Progenitor cell of endocrine pancreas (in vitro differentiated cells): ENCODE results near the gene ACVR2B. TPM values are rescaled to one million over a fixed set of nuclear protein-coding genes. Genes with fewer than 3 reads are reported as not detected.

ENCODE experiments used
- DNase-seq: peaks from one replicate; pipeline ENCODE4 v3.0.0; 2021; ENCODE audit warnings: low spot score; ENCODE audit not compliant: unreplicated experiment
- H3K27ac Mint-ChIP-seq: 2 replicates; pipeline ENCODE4 v1.8.0; 2021; ENCODE audit warnings: mild to moderate bottlenecking, moderate library complexity, mixed read lengths
- H3K27me3 Mint-ChIP-seq: 2 replicates; pipeline ENCODE4 v1.8.0; 2021; ENCODE audit warnings: mixed read lengths
- H3K36me3 Mint-ChIP-seq: 2 replicates; pipeline ENCODE4 v1.8.0; 2022; ENCODE audit warnings: mixed read lengths; ENCODE audit not compliant: insufficient read depth
- H3K4me1 Mint-ChIP-seq: 2 replicates; pipeline ENCODE4 v1.8.0; 2021; ENCODE audit warnings: low read depth, mixed read lengths
- H3K4me3 Mint-ChIP-seq: 2 replicates; pipeline ENCODE4 v1.8.0; 2021; ENCODE audit warnings: low read depth, mild to moderate bottlenecking, moderate library complexity, mixed read lengths
- H3K9me3 Mint-ChIP-seq: 2 replicates; pipeline ENCODE4 v1.8.0; 2021; ENCODE audit warnings: low read depth, mixed read lengths
- total RNA-seq: library from RNA; stranded (reverse); gene quantifications from 2 replicates; pipeline ENCODE4 v1.2.1, GENCODE V29; 2021
- TF ChIP-seq, protein P1 (sequence below): fragments of 200-600 bp; sonication (generic); IDR thresholded peaks from one replicate; pipeline ENCODE4 v1.5.0; 2021; ENCODE audit warnings: antibody characterized with exemption, mild to moderate bottlenecking; ENCODE audit not compliant: unreplicated experiment

ACVR2B gene
- total RNA-seq, 1 donor from 2014 or later, result 83.9 TPM

DNA sequence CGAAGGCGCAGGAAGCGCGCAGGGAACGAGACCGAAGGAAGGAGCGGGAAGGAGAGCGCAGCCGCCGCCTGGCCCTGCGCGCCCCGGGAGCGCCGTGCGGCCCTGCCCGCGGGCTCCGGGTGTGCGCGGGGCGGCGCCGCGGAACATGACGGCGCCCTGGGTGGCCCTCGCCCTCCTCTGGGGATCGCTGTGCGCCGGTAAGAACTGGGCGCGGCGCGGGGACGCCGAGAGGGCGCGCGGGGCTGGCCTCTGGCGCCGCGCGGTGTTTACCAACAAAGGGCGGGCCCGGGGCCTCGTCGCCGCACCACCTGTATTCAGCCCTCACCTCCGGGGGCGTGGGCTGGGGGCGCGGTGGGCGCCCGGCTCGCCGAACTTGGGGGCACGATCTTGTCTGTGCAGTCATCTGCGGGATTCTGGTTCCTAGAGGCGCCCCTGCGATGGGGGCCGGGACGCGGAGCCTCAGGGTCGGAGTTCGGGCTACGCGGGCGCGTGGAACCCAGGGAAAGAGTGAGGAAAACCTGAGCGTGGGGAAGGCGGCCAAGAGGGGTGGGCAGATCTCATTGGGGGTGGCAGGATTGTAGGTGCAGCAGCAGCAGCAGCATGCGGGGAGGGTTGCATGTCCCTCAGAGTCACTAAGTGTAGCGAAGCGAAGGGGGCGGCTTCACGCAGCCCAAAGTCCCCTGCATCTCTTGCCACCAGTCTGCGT lies 641 bp downstream of the ACVR2B start:
- peak overlapping the region; percentile 99 for H3K4me3 Mint-ChIP-seq
- peak; percentile 34 for DNase-seq
- no peaks in the 10 kb centered on the region for H3K27me3 Mint-ChIP-seq
- peak overlapping the region; percentile 100 for H3K27ac Mint-ChIP-seq
- H3K36me3 Mint-ChIP-seq, result peaks cover 7% of the 10 kb centered on the region
- H3K4me1 Mint-ChIP-seq, result peaks cover 35% of the 10 kb centered on the region
- TF ChIP-seq, protein P1, sequence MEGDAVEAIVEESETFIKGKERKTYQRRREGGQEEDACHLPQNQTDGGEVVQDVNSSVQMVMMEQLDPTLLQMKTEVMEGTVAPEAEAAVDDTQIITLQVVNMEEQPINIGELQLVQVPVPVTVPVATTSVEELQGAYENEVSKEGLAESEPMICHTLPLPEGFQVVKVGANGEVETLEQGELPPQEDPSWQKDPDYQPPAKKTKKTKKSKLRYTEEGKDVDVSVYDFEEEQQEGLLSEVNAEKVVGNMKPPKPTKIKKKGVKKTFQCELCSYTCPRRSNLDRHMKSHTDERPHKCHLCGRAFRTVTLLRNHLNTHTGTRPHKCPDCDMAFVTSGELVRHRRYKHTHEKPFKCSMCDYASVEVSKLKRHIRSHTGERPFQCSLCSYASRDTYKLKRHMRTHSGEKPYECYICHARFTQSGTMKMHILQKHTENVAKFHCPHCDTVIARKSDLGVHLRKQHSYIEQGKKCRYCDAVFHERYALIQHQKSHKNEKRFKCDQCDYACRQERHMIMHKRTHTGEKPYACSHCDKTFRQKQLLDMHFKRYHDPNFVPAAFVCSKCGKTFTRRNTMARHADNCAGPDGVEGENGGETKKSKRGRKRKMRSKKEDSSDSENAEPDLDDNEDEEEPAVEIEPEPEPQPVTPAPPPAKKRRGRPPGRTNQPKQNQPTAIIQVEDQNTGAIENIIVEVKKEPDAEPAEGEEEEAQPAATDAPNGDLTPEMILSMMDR, result no peak
- H3K9me3 Mint-ChIP-seq, result peaks cover 8% of the 10 kb centered on the region

DNA sequence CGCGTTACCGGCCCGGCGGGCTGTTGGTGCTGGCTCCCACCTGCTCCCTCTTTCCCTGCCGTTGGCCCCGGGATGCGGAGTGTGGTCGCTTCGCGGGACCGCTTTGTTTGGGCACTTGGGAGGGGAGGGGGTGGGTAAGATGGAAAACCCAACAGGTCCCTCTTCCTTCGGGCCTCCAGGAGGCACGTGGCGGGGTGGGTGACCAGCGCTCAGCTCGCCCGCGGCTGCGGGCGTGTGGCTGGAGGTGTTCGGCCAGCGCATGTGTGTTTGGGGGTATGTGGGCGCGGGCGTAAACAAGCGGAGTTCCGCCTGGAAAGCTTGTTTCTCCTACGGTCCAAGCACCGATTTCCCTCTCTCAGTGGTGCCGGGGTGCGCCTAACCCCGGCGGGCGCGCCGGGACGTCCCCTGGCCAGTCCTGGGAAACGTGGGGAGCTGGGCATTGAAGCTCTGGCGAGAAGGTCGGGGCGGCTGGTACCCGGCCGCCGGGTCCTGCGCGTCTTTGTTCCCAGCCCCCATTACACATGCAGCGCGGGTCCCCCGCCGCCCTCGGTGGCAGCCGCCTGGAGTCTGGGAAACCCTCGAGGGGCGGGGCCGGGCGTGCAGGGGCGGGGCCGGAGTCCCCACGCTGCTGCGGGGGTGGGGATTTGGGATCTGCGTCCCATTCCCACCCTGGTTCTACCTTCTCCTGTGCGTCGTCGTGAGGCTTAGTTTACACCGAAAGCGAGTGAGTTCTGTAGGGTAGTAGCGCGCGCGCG lies 1.4 kb downstream of the ACVR2B start:
- H3K27me3 Mint-ChIP-seq, result no peaks in the 10 kb centered on the region
- H3K36me3 Mint-ChIP-seq, result peaks cover 7% of the 10 kb centered on the region
- TF ChIP-seq, protein P1, result no peak
- peak overlapping the region; percentile 99 for H3K4me3 Mint-ChIP-seq
- peak; percentile 80 for DNase-seq
- peak overlapping the region; percentile 100 for H3K27ac Mint-ChIP-seq
- H3K9me3 Mint-ChIP-seq, result peaks cover 8% of the 10 kb centered on the region
- H3K4me1 Mint-ChIP-seq, result peaks cover 34% of the 10 kb centered on the region

DNA sequence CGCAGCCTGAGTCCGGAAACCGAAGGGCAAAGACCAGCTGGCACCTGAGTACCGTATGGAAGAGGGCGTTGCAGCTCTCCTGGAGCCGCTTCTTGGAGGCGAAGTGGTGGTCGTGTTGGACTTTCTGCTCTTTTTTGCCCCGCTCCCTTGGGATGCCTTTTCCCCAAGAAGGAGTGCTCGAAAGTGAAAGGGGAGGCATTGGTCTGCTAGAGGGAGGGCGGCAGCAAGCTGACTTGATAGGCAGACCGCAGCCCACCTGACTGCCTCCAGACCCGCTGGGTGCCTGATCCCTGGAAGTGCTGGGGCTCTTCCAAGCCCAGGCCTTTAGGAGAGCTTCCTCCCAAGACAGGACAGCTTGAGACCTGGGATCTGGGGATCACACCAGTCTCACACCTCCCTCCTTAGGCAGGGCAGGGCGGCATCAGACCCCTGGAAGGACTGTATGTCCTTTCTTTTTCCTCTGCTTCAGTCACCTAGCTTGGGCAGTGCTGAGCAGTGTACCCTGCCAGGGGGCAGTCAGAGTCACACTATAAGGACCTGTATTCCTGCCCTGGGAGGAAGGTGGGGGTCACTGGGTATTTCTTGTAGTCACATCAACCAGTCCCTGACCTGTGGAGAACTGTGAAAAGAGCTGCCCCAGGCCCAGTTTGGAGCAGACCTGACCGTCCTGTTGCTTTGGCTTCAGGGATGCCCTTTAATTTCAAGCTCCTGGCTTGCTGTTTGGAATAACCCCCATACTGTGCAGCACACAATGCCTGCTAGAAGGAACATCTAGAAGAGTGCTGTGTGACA lies 2.1 kb downstream of the ACVR2B start:
- H3K9me3 Mint-ChIP-seq, result peaks cover 2% of the 10 kb centered on the region
- DNase-seq, result no peak
- peak overlapping the region; percentile 96 for H3K27ac Mint-ChIP-seq
- H3K4me1 Mint-ChIP-seq, result peaks cover 40% of the 10 kb centered on the region
- H3K27me3 Mint-ChIP-seq, result no peaks in the 10 kb centered on the region
- peak overlapping the region; percentile 99 for H3K4me3 Mint-ChIP-seq
- TF ChIP-seq, protein P1, result no peak
- peaks cover 1% of the 10 kb centered on the region for H3K36me3 Mint-ChIP-seq

DNA sequence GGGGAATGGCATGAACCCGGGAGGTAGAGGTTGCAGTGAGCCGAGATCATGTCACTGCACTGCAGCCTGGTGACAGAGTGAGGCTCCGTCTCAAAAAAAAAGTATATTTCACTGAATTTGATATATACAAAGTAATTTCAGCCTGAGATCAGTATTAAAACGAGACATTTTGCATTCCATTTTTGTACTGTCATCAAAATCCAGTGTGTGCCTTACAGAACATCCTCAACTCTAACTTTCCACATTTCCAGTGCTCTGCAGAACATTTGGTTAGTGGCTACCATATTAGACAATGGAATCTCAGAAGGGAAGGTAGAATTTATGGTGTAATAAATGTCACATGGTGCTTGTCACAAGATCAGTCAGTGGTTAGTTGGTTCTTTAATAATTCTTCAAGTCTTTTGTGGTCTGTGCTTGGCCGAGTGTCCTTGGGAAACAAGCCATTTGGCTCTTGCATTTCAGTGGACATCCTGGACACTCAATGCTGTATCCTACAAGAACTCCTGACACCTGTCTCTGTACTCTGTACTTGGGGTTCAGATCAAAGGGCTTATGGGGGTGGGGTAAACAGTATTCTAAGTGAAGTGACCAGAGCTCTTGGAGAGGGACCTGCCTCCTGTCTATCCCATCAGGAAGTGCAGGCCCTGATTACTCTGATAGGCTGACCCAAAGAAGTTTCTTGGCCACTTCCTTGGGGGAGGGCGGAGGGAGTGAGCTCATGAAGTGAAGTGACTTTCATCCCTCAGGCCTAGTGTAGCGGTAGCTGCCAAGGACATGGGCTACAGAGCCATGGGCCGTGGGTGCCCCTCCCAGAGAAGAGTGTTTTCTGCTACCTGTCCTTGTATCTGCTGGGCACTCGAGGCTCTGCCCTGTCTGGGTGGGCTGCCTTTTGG lies 3.7 kb downstream of the ACVR2B start:
- H3K36me3 Mint-ChIP-seq, result no peaks in the 10 kb centered on the region
- no peak for DNase-seq
- no peaks in the 10 kb centered on the region for H3K27me3 Mint-ChIP-seq
- H3K9me3 Mint-ChIP-seq, result no peaks in the 10 kb centered on the region
- peak overlapping the region; percentile 99 for H3K4me3 Mint-ChIP-seq
- TF ChIP-seq, protein P1, result no peak
- H3K27ac Mint-ChIP-seq, result peak overlapping the region; percentile 69
- peaks cover 42% of the 10 kb centered on the region for H3K4me1 Mint-ChIP-seq
